Measurements from ENCODE around the gene TOX3.

The TOX3 gene

GRCh38 chr16:52546291-52547003 lies 496 bp downstream of the TOX3 start (continued):
- TF ChIP-seq ZC3H10 (CRISPR knock-in tag; IDR thresholded peaks at IDR 0.05): no peak
- TF ChIP-seq, protein P1, sequence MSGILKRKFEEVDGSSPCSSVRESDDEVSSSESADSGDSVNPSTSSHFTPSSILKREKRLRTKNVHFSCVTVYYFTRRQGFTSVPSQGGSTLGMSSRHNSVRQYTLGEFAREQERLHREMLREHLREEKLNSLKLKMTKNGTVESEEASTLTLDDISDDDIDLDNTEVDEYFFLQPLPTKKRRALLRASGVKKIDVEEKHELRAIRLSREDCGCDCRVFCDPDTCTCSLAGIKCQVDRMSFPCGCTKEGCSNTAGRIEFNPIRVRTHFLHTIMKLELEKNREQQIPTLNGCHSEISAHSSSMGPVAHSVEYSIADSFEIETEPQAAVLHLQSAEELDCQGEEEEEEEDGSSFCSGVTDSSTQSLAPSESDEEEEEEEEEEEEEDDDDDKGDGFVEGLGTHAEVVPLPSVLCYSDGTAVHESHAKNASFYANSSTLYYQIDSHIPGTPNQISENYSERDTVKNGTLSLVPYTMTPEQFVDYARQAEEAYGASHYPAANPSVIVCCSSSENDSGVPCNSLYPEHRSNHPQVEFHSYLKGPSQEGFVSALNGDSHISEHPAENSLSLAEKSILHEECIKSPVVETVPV (CRISPR knock-in tag; IDR thresholded peaks at IDR 0.05): no peak

GRCh38 chr16:52545898-52546266 lies 1.1 kb downstream of the TOX3 start:
- ATAC-seq: no peak
- TF ChIP-seq, protein P1 (CRISPR knock-in tag; IDR thresholded peaks at IDR 0.05): no peak
- TF ChIP-seq ZFP3 (CRISPR knock-in tag; IDR thresholded peaks at IDR 0.05) (no peak), SNAI2 (CRISPR knock-in tag; IDR thresholded peaks at IDR 0.05) (no peak), PPARA (CRISPR knock-in tag; IDR thresholded peaks at IDR 0.05; ENCODE audit: borderline replicate concordance) (no peak)
- TF ChIP-seq, protein P2, sequence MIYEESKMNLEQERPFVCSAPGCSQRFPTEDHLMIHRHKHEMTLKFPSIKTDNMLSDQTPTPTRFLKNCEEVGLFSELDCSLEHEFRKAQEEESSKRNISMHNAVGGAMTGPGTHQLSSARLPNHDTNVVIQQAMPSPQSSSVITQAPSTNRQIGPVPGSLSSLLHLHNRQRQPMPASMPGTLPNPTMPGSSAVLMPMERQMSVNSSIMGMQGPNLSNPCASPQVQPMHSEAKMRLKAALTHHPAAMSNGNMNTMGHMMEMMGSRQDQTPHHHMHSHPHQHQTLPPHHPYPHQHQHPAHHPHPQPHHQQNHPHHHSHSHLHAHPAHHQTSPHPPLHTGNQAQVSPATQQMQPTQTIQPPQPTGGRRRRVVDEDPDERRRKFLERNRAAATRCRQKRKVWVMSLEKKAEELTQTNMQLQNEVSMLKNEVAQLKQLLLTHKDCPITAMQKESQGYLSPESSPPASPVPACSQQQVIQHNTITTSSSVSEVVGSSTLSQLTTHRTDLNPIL (CRISPR knock-in tag; IDR thresholded peaks at IDR 0.05; ENCODE audit: low read depth): no peak

- no peak for ATAC-seq
- TF ChIP-seq ZC3H10 (CRISPR knock-in tag; IDR thresholded peaks at IDR 0.05) (no peak), ZNF8 (CRISPR knock-in tag; IDR thresholded peaks at IDR 0.05) (no peak), ZFP30 (CRISPR knock-in tag; IDR thresholded peaks at IDR 0.05) (no peak), TCF4 (CRISPR knock-in tag; IDR thresholded peaks at IDR 0.05; ENCODE audit: borderline replicate concordance) (no peak), ESRRG (CRISPR knock-in tag; IDR thresholded peaks at IDR 0.05) (no peak), ISL1 (CRISPR knock-in tag; IDR thresholded peaks at IDR 0.05) (no peak), ZFP3 (CRISPR knock-in tag; IDR thresholded peaks at IDR 0.05) (no peak), ZNF70 (CRISPR knock-in tag; IDR thresholded peaks at IDR 0.05) (no peak), TOX (CRISPR knock-in tag; IDR thresholded peaks at IDR 0.05; ENCODE audit: borderline replicate concordance) (no peak), GLIS3 (CRISPR knock-in tag; IDR thresholded peaks at IDR 0.05) (no peak), OSR1 (CRISPR knock-in tag; IDR thresholded peaks at IDR 0.05) (no peak)
- TF ChIP-seq, protein P3, sequence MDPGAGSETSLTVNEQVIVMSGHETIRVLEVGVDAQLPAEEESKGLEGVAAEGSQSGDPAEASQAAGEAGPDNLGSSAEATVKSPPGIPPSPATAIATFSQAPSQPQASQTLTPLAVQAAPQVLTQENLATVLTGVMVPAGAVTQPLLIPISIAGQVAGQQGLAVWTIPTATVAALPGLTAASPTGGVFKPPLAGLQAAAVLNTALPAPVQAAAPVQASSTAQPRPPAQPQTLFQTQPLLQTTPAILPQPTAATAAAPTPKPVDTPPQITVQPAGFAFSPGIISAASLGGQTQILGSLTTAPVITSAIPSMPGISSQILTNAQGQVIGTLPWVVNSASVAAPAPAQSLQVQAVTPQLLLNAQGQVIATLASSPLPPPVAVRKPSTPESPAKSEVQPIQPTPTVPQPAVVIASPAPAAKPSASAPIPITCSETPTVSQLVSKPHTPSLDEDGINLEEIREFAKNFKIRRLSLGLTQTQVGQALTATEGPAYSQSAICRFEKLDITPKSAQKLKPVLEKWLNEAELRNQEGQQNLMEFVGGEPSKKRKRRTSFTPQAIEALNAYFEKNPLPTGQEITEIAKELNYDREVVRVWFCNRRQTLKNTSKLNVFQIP (CRISPR knock-in tag; IDR thresholded peaks at IDR 0.05; ENCODE audit: borderline replicate concordance, low read depth): no peak
- TF ChIP-seq, protein P4, sequence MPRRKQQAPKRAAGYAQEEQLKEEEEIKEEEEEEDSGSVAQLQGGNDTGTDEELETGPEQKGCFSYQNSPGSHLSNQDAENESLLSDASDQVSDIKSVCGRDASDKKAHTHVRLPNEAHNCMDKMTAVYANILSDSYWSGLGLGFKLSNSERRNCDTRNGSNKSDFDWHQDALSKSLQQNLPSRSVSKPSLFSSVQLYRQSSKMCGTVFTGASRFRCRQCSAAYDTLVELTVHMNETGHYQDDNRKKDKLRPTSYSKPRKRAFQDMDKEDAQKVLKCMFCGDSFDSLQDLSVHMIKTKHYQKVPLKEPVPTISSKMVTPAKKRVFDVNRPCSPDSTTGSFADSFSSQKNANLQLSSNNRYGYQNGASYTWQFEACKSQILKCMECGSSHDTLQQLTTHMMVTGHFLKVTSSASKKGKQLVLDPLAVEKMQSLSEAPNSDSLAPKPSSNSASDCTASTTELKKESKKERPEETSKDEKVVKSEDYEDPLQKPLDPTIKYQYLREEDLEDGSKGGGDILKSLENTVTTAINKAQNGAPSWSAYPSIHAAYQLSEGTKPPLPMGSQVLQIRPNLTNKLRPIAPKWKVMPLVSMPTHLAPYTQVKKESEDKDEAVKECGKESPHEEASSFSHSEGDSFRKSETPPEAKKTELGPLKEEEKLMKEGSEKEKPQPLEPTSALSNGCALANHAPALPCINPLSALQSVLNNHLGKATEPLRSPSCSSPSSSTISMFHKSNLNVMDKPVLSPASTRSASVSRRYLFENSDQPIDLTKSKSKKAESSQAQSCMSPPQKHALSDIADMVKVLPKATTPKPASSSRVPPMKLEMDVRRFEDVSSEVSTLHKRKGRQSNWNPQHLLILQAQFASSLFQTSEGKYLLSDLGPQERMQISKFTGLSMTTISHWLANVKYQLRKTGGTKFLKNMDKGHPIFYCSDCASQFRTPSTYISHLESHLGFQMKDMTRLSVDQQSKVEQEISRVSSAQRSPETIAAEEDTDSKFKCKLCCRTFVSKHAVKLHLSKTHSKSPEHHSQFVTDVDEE (CRISPR knock-in tag; IDR thresholded peaks at IDR 0.05): no peak
Measured at GRCh38 chr16:52545222-52545897, 1.6 kb downstream of the TOX3 start.

DNA sequence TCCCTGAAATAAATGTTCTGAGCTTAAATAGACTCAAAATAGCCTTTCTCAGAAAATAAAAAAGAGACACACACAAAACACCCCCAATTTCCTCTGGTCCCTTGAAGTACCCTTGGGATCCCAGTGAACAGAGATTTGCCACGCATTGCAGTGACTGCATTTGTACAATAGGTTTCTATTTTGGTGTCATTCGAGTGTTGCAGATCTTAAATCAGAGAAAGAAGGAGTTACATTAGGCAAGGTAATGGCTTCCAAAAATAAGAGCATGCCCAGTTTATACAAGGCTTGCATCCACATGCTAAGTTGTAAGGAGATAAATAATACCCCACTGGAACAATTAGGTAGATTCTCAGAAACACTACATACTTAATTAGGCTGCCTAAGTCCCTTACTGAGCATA lies 2.2 kb downstream of the TOX3 start:
- no peak for ATAC-seq
- TF ChIP-seq, protein P3 (CRISPR knock-in tag; IDR thresholded peaks at IDR 0.05; ENCODE audit: borderline replicate concordance, low read depth): no peak
- TF ChIP-seq CSDC2 (CRISPR knock-in tag; IDR thresholded peaks at IDR 0.05): no peak
- TF ChIP-seq BACH2 (CRISPR knock-in tag; IDR thresholded peaks at IDR 0.05; ENCODE audit: borderline replicate concordance): no peak
- TF ChIP-seq, protein P1 (CRISPR knock-in tag; IDR thresholded peaks at IDR 0.05): no peak
- no peak for TF ChIP-seq SNAI2 (CRISPR knock-in tag; IDR thresholded peaks at IDR 0.05)
- TF ChIP-seq OSR1 (CRISPR knock-in tag; IDR thresholded peaks at IDR 0.05): no peak
- TF ChIP-seq RARB (CRISPR knock-in tag; IDR thresholded peaks at IDR 0.05): no peak
- TF ChIP-seq ARNTL (CRISPR knock-in tag; IDR thresholded peaks at IDR 0.05; ENCODE audit: borderline replicate concordance, low read depth): no peak
- TF ChIP-seq ESRRG (CRISPR knock-in tag; IDR thresholded peaks at IDR 0.05): no peak
